Stimulated activated naive CD8-positive, alpha-beta T cell treated with anti-CD3 and anti-CD28 coated beads, Interleukin-15, Interleukin-2, amounts not matched to agents 100 U/mL and 50 U/mL, for 24 hours (primary cell): ENCODE results near the gene MEAF6.
"Not testable (repeated sequence)": the region's sequence is repeated elsewhere in the genome, so short reads cannot be mapped to it uniquely, and the experiment has no call there.

Experiments used
- ATAC-seq: fragments of 150-1000 bp; cut with Tn5 transposase; one replicate; pipeline ENCODE4 v1.10.0; 2021
- DNase-seq: peaks from one replicate; pipeline ENCODE4 v3.0.0; 2021

The MEAF6 gene

GRCh38 chr1:37532418-37533156, 18.0 kb upstream of the MEAF6 start:
- not testable (repeated sequence) for ATAC-seq, DNase-seq

DNA sequence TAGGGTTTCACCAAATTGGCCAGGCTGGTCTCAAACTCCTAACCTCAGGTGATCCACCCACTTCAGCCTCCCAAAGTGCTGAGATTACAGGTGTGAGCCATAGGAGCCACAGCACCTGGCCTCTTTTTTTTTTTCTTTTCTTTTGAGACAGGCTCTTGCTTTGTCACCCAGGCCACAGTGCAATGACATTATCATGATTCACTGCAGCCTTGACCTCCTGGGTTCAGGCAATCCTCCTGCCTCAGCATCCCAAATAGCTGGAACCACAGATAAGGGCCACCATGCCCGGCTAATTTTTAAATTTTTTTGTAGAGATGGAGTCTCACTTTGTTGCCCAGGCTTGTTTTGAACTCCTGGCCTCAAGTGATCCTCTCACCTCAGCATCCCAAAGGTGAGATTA, 15.3 kb upstream of the MEAF6 start:
- not testable (repeated sequence) for DNase-seq, ATAC-seq

GRCh38 chr1:37519613-37520012, 5.0 kb upstream of the MEAF6 start:
- ATAC-seq (peak; percentile 50), DNase-seq (peak; percentile 28)

DNA sequence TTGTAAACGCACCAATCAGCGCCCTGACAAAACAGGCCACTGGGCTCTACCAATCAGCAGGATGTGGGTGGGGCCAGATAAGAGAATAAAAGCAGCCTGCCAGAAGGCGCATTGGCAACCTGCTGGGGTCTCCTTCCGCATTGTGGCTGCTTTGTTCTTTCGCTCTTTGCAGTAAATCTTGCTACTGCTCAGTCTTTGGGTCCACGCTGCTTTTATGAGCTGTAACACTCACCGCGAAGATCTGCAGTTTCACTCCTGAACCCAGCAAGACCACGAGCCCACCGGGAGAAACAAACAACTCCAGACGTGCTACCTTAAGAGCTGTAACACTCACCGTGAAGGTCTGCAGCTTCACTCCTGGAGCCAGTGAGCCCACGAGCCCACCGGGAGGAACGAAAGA, 4.4 kb upstream of the MEAF6 start:
- ATAC-seq = not testable (repeated sequence)
- DNase-seq = peak; percentile 67

DNA sequence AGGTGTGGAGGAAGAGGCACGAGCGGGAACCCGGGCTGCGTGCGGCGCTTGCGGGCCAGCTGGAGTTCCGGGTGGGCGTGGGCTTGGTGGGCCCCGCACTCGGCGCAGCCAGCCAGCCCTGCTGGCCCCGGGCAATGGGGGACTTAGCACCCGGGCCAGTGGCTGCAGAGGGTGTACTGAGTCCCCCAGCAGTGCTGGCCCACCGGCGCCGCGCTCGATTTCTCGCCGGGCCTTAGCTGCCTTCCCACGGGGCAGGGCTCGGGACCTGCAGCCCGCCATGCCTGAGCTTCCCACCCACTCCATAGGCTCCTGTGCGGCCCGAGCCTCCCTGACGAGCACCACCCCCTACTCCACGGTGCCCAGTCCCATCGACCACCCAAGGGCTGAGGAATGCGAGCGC, 3.7 kb upstream of the MEAF6 start:
- ATAC-seq = not testable (repeated sequence)

GRCh38 chr1:37517569-37517968, 3.0 kb upstream of the MEAF6 start:
- ATAC-seq = no peak
- DNase-seq = no peak

More for the DNA sequence above, 3.7 kb upstream of the MEAF6 start:
- DNase-seq = not testable (repeated sequence)

DNA sequence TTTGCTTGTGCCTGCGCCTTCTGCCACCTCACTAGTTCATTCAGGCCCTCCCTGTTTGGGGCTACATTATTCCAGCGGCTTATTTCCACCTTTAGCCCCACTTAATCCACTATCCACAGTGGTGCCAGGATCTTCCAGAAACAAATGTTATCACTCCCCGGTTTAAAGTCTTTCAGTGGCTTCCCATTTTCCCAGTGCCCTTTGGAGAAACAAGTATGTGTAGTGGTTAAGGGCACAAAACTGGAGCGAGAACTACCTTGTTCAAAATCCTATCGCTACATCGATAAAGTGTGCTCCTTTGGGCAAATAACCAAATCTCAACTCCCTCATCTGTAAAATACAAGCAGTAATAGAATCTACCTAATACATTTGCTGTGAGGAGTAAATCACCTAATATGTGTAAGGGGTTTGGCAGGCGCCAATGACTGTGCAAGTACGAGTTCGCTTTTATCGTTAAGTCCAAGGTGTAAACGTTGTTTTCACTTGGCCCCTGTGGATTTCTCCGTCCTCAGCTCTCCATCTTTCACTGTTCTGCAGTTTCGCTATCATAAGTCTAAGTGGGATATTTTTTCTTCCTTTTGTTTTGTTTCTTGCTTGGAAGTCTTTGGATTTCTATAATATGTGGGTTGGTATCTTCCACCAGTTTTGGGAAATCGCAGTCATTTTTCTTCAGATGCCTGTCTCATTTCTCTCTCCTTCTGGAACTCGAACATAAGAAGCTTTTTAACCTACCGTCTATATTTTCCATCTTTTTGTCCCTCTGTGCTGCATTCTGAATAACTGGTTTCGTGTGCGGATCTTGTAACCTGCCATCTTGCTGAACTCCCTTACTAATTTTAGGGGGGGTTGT, 844 bp upstream of the MEAF6 start:
- ATAC-seq = no peak
- DNase-seq = no peak

GRCh38 chr1:37513795-37514349, 694 bp downstream of the MEAF6 start:
- DNase-seq (peak; percentile 72), ATAC-seq (peak; percentile 55)

GRCh38 chr1:37509181-37509580, 5.4 kb downstream of the MEAF6 start:
- no peak for DNase-seq

GRCh38 chr1:37506740-37507139, 7.8 kb downstream of the MEAF6 start:
- ATAC-seq (no peak), DNase-seq (no peak)

More at GRCh38 chr1:37509181-37509580, 5.4 kb downstream of the MEAF6 start:
- ATAC-seq = no peak

GRCh38 chr1:37502791-37503190, 11.8 kb downstream of the MEAF6 start:
- not testable (repeated sequence) for ATAC-seq

DNA sequence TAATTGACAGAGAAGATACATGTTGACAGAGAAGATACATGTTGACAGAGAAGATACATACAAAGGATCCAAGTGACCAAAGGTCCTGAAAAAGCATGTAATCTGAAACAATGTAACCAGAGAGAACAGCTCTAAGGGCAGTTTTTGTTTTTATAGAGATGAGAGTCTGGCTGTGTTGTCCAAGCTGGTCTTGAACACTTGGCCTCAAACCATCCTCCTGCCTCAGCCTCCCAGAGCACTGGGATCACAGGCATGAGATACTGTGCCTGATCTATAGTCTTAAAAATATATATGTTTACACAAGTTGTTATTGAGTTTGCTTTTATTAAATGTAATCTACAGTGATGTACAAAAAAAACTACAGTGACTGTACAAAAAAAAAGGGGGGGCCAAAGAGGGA, 12.5 kb downstream of the MEAF6 start:
- ATAC-seq (no peak), DNase-seq (no peak)

More at GRCh38 chr1:37502791-37503190, 11.8 kb downstream of the MEAF6 start:
- not testable (repeated sequence) for DNase-seq

DNA sequence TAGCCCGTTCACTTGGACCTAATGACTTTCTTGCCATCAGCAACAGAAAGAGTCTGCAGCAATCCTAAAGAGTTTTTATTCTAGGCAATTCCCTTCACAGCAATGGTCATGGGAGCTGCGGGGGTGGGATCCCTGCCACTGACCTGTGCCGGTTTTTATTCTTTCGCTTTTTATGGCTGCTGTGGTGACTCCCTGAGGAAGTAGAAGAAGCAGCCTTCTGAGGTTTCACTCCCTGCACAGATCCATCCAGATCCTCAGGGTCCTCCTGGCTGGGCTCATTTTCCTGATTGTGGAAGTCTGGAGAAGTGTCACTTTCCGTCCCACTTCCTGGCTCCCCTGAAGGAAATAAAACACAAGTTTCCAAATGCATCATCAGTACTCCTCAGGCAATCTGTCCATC, 12.9 kb downstream of the MEAF6 start:
- DNase-seq (no peak), ATAC-seq (no peak)

GRCh38 chr1:37498872-37499617, 15.5 kb downstream of the MEAF6 start:
- DNase-seq (no peak), ATAC-seq (no peak)

DNA sequence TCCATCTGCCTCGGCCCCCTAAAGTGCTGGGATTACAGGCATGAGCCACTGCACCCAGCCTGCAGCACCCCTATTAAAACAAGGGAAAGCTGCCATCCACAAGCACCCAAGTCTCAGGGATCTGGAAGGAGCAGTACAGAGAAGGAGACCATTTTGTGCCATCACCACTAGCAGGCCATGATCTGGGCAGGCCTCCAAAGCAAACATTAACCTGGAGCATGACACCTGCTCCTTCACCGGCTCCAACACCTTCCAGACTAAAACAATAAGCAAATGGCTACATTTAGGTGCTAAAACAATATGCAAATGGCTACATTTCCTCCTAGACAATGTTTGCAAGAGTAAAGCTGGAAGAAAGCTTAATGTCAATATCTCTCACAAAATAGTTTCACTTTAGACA, 16.7 kb downstream of the MEAF6 start:
- ATAC-seq (no peak), DNase-seq (no peak)

DNA sequence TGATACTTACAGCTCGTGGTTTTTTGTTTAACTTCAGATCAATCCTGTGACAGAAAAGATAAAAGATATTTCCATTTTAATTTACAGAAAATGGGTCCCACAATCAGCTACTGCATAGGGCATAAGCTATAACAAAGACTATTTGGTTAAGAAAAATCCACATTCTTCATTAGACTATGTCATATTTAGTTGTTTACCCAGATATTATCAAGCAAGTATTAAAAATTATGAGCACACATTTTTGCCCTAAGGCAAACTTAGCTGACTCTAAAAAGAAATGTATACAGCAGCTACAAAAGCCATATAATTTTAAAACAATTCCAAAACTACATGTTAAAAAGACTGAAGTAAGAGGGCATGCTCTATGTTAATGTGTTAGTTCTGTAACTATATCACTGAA, 18.7 kb downstream of the MEAF6 start:
- no peak for ATAC-seq
- no peak for DNase-seq

DNA sequence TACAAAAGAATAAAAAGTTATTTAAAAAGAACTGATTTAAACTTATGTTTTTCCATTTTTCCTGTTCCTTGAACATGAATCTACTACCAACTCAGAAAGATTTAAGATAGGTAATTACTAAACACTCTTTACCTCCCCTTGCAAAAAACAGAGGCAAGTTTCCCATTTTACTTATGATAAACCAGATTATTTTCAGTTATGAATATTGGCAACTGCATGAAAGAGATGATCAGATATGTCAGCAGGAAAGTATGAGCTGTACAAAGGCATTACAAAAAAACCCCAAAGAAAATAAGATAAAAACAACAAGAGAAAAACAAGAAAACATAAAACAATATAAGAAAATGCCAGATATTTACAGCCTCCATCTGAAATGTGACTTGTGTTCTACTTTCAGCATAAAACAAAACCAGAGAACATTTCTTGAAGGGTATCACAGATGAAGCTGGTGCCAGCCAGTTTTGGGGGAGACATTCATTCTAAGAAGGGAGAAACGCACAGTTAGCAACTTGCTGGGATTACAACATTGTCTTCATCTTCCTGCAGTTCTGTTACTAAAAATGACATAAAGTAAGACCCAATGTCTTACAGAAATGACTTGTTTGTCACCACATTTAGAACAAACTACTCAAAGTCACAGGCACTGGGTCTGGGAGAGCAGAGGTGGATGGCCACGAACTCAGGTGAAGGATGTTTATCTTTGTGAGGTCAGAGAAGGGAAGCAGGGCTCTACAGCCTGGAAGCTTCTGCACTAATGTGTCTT, 21.0 kb downstream of the MEAF6 start:
- DNase-seq = no peak
- ATAC-seq = peak; percentile 46

DNA sequence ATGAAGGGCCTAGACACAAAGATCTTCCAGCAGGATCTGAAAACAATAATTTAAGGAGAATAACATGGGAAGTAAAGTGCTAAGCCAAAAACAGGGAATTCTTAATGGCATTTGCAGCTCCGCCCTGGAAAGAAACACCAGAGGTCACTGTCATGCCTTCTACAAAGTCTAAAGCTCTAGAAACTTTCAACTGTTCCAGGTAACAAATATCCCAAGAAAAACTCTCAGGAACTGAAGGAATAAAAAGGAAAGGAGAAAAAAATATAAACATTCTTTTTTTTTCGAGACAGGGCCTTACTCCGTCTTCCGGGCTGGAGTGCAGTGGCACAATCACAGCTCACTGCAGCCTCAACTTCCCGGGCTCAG, 27.0 kb downstream of the MEAF6 start:
- DNase-seq (no peak), ATAC-seq (no peak)

DNA sequence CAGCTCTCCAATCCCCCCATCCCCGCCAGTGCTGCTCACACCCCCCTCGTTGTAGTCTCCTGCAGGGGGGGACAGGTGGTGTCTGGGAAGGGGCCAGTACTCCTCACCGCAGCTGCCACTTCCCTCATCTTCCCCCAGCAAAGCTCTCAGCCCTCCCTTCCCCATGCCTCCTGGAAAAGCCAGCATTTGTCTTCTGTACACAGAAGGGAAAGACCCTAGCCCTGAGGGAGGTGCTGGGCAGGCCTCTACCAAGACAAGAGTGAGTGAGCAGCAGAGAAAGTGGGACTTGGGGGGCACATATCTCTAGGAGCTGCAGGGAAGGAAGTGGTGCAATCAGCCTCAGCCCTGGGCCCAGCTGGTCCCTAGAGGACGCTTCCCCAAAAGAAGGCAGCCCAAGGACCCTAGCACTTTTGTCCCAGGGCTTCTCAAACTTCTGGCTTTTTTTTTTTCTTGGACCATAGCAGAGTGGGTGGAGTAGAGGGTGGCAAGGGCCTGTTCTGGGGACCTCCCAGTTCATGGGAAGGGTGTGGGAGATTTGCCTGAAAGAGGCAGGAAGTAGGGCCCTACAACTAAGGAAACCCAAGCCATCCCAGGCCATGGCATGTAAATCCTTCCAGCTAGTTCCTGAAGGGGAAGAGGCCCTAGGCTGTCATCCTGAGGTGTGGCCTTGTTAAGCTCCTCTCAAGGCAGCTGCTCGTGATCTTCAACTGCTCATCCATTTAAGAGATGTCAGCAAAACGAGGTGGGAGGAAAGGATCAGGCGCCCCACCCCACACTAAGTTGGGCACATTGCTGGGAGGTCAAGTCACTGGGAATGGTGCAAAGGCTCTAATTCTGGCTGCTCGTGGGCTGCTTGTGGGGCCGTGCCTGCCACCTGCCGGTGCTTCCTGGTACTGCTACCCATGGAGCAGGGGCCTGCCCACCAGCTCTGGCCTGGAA, 27.6 kb downstream of the MEAF6 start:
- ATAC-seq = peak; percentile 67
- peak; percentile 90 for DNase-seq
